H4 (cell line): ENCODE data around the gene DCTN5. TPM values are rescaled to one million over a fixed set of nuclear protein-coding genes. Genes with fewer than 3 reads are reported as not detected.

Experiments used
- total RNA-seq: library from RNA; depleted of rRNA; stranded (reverse); fragments of >200 nt; shearing (Covaris generic); gene quantifications from 2 replicates; pipeline ENCODE4 v1.2.3, GENCODE V29; 2014; rRNA removed

Gene DCTN5
- total RNA-seq, 1 experiment from 2014 or later: 75.2 TPM

Other genes with a start within 250 kb of the DCTN5 start
- gene COG7, start 188.3 kb upstream of the DCTN5 start, total RNA-seq: 12.9 and 14.8 TPM in 2 replicates
- gene GGA2, start 131.0 kb upstream of the DCTN5 start, total RNA-seq: 25.0 and 28.8 TPM in 2 replicates
- 22.1 and 28.0 TPM in 2 replicates for gene EARS2, start 84.1 kb upstream of the DCTN5 start, total RNA-seq
- 103 and 112 TPM in 2 replicates for gene UBFD1, start 83.7 kb upstream of the DCTN5 start, total RNA-seq
- 226 and 245 TPM in 2 replicates for gene NDUFAB1, start 45.1 kb upstream of the DCTN5 start, total RNA-seq
- gene PALB2, start 156 bp upstream of the DCTN5 start, total RNA-seq: 10.4 and 10.5 TPM in 2 replicates
- 53.2 and 65.5 TPM in 2 replicates for gene PLK1, start 37.4 kb downstream of the DCTN5 start, total RNA-seq
- gene ERN2, start 71.8 kb downstream of the DCTN5 start, total RNA-seq: not detected in 2 replicates
- not detected in 2 replicates for gene CHP2, start 113.6 kb downstream of the DCTN5 start, total RNA-seq
- under 0.01 TPM in 1 of 2 replicates, not detected in the other for gene PRKCB, start 194.5 kb downstream of the DCTN5 start, total RNA-seq